PC-3 (cell line): ENCODE results near the gene AHDC1. TPM values are rescaled to one million over a fixed set of nuclear protein-coding genes. Genes with fewer than 3 reads are reported as not detected.
A peak's percentile ranks its signal among the peaks of the same experiment; 100 is the strongest.

Experiments used
- ATAC-seq: fragments of 200-7000 bp; cut with Tn5 transposase; 2 replicates; pipeline ENCODE4 v1.9.1; 2020; ENCODE audit warnings: mild to moderate bottlenecking, moderate library complexity
- BruUV-seq: library from RNA; stranded (reverse); fragments of 400-500 nt; replicated peaks from 2 replicates; lab custom pipeline; 2021; lab: Mats Ljungman, UMichigan
- CTCF ChIA-PET: fragments of 300-600 bp; sonication (Branson Sonifier 250); formaldehyde crosslinking; loops from one replicate; lab custom pipeline; 2022; ENCODE audit warnings: antibody characterized with exemption; lab: Charles Lee
- POLR2A ChIA-PET: fragments of 300-600 bp; sonication (Branson Sonifier 250); formaldehyde crosslinking; loops from one replicate; lab custom pipeline; 2022; ENCODE audit warnings: antibody characterized with exemption; ENCODE audit not compliant: unreplicated experiment; lab: Charles Lee
- DNase-seq: peaks from one replicate; pipeline ENCODE4 v3.0.0-alpha.2; 2015
- H2AFZ ChIP-seq: fragments of 300-600 bp; sonication (generic); 2 replicates; pipeline ENCODE4 v1.6.0; 2016; ENCODE audit warnings: antibody characterized with exemption, low read length
- H3F3A ChIP-seq: fragments of 300-600 bp; sonication (generic); one replicate; pipeline ENCODE4 v1.6.0; 2017; ENCODE audit warnings: antibody characterized with exemption, low read length, control low read depth, mild to moderate bottlenecking; ENCODE audit not compliant: unreplicated experiment
- H3K27ac ChIP-seq: fragments of 300-600 bp; sonication (generic); 2 replicates; pipeline ENCODE4 v1.5.1; 2016; ENCODE audit warnings: mild to moderate bottlenecking, low read length
- H3K27me3 ChIP-seq: fragments of 300-600 bp; sonication (generic); 2 replicates; pipeline ENCODE4 v1.6.1; 2016; ENCODE audit warnings: low read length, mixed read lengths
- H3K36me3 ChIP-seq: fragments of 300-600 bp; sonication (generic); 2 replicates; pipeline ENCODE4 v1.6.1; 2016; ENCODE audit warnings: low read depth, mixed run types, low read length, mixed read lengths
- H3K4me1 ChIP-seq: fragments of 300-600 bp; sonication (generic); 2 replicates; pipeline ENCODE4 v1.5.1; 2016; ENCODE audit warnings: low read length; ENCODE audit not compliant: insufficient read depth
- H3K4me2 ChIP-seq: fragments of 300-600 bp; sonication (generic); 2 replicates; pipeline ENCODE4 v1.6.0; 2016; ENCODE audit warnings: low read length
- H3K4me3 ChIP-seq: fragments of 300-600 bp; sonication (generic); 2 replicates; pipeline ENCODE4 v1.5.1; 2016; ENCODE audit warnings: mild to moderate bottlenecking, low read length, mixed read lengths
- H3K79me2 ChIP-seq: fragments of 300-600 bp; sonication (generic); 2 replicates; pipeline ENCODE4 v1.6.1; 2017; ENCODE audit warnings: low read length, mixed read lengths
- H3K9ac ChIP-seq: fragments of 300-600 bp; sonication (generic); 2 replicates; pipeline ENCODE4 v1.6.0; 2016; ENCODE audit warnings: mild to moderate bottlenecking, low read length
- H3K9me2 ChIP-seq: fragments of 300-600 bp; sonication (generic); replicated peaks from 2 replicates; pipeline ENCODE4 v1.6.1; 2016; ENCODE audit warnings: mixed run types, low read length, mixed read lengths
- H3K9me3 ChIP-seq: fragments of 300-600 bp; sonication (generic); 2 replicates; pipeline ENCODE4 v1.6.1; 2016; ENCODE audit warnings: low read length, mixed read lengths
- H4K20me1 ChIP-seq: fragments of 300-600 bp; sonication (generic); 2 replicates; pipeline ENCODE4 v1.6.1; 2016; ENCODE audit warnings: low read length, mixed read lengths
- EZH2 ChIP-seq: fragments of 300-600 bp; sonication (generic); IDR thresholded peaks from one replicate; pipeline ENCODE4 v1.6.1; 2017; ENCODE audit warnings: antibody characterized with exemption, mild to moderate bottlenecking, low read length; ENCODE audit not compliant: unreplicated experiment
- EZH2phosphoT487 ChIP-seq: fragments of 300-600 bp; sonication (generic); IDR thresholded peaks from 2 replicates; pipeline ENCODE4 v1.6.1; 2018; ENCODE audit warnings: mild to moderate bottlenecking, antibody characterized with exemption, low read length, borderline replicate concordance
- intact Hi-C: fragments of 100-400 bp; cut with micrococcal nuclease; formaldehyde crosslinking; loops from 2 replicates; pipeline ENCODE4 v1.9.0; 2023
- total RNA-seq: library from RNA; depleted of rRNA; stranded (reverse); fragments of >200 nt; gene quantifications from 2 replicates; pipeline ENCODE4 v1.2.3, GENCODE V29; 2014
- TF ChIP-seq, protein P1 (sequence below): fragments of 300-600 bp; sonication (generic); conservative IDR thresholded peaks from 2 replicates; pipeline ENCODE4 v1.5.1; 2017; ENCODE audit warnings: antibody characterized with exemption, low read depth, mild to moderate bottlenecking, low read length

Gene AHDC1
- total RNA-seq, 1 experiment from 2014 or later, result 15.2 TPM

DNA sequence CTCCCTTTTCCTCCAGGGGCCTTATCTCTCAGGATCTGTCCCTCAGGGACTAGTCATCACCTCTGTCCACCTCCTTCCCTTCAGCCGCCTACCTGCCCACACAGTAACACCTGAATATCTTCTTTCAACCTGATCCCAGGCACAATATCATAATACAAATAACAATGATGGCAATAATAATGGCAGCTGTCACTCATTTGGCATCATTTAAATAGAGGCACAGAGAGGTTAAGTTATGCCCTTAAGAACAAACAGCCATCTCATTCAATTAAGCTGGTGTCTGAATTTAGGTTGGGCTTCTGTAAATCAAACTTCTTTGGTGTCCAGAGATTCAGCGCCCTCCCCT lies 47.5 kb downstream of the AHDC1 start:
- no peak for TF ChIP-seq EZH2
- TF ChIP-seq, protein P1, sequence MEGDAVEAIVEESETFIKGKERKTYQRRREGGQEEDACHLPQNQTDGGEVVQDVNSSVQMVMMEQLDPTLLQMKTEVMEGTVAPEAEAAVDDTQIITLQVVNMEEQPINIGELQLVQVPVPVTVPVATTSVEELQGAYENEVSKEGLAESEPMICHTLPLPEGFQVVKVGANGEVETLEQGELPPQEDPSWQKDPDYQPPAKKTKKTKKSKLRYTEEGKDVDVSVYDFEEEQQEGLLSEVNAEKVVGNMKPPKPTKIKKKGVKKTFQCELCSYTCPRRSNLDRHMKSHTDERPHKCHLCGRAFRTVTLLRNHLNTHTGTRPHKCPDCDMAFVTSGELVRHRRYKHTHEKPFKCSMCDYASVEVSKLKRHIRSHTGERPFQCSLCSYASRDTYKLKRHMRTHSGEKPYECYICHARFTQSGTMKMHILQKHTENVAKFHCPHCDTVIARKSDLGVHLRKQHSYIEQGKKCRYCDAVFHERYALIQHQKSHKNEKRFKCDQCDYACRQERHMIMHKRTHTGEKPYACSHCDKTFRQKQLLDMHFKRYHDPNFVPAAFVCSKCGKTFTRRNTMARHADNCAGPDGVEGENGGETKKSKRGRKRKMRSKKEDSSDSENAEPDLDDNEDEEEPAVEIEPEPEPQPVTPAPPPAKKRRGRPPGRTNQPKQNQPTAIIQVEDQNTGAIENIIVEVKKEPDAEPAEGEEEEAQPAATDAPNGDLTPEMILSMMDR, result no peak
- no peak for TF ChIP-seq EZH2phosphoT487
- peaks cover 21% of the 10 kb centered on the region for H3K4me1 ChIP-seq
- H3K9ac ChIP-seq, result peak overlapping the region; percentile 6; the same call in 1 of the 2 replicates
- peaks cover 14% of the 10 kb centered on the region for H3K79me2 ChIP-seq
- H3K27ac ChIP-seq, result peak overlapping the region; percentile 14; the same call in 1 of the 2 replicates
- ChIA-PET POLR2A (interaction anchor here (1.0 kb wide), 1 partner anchor 16 kb away, joined by 8 read pairs; no protein-coding TSS in a partner anchor), CTCF (interaction anchor here (0.7 to 2.5 kb wide), 8 partner anchors 12 to 140 kb away, joined by 3 to 30 read pairs (median 11); partner anchors contain the start of gene AHDC1)
- H3K4me3 ChIP-seq, result no peak overlapping the region
- intact Hi-C loops, result loop anchor here (5.0 to 10.0 kb wide), 2 partner anchors 106 to 142 kb away; no protein-coding TSS in a partner anchor
- peak overlapping the region; percentile 22; the same call in 1 of the 2 replicates for H3K4me2 ChIP-seq
- H3F3A ChIP-seq, result peaks cover 3% of the 10 kb centered on the region
- H3K9me3 ChIP-seq, result no peaks in the 10 kb centered on the region
- H3K9me2 ChIP-seq, result no peaks in the 10 kb centered on the region
- no TSS peak for BruUV-seq
- H3K27me3 ChIP-seq, result no peaks in the 10 kb centered on the region
- ATAC-seq, result no peak
- DNase-seq, result no peak
- no peak overlapping the region for H2AFZ ChIP-seq
- no peaks in the 10 kb centered on the region for H4K20me1 ChIP-seq
- H3K36me3 ChIP-seq, result peaks cover 13% of the 10 kb centered on the region; the same call in 1 of the 2 replicates

DNA sequence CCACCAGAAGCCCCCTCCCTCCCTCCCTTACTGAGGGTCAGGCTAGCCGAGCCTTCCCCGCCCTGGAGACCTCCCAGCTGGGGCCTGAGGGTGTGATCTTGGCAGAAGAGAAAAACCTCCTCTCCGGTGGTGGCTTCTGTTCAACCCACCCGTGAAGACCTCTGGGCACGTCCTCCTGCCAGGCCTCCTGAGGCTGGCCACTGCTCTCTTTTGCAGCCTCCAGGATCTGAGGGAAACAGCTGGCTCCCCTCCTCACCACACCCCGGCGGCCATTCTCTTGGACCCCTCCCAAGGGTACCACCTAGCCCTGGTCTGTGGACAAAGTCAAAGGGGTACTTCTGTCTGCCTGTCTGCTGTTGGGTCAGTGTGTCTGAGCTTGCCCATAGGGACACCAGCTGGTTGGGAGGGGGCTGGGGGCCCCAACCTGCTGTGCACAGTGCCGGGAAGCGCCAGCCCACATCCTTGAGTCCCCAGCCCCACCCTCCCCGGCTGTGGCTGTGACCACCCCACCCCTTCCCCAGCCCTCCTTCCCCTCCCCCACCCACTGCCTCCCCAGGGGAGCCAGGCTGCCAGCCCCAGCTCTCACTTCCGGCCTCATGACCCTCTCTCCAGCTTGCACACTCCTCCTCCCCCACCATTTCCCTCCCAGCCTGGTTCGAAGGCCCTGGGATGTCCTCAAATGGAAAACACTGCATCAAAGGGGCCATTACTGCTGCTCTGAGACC lies 48.1 kb downstream of the AHDC1 start:
- Histone ChIP-seq H3K4me1 (peaks cover 21% of the 10 kb centered on the region), H3K27ac (peak overlapping the region; percentile 14; the same call in 1 of the 2 replicates), H3K4me2 (peak overlapping the region; percentile 22; the same call in 1 of the 2 replicates), H3K79me2 (peaks cover 10% of the 10 kb centered on the region), H2AFZ (no peak overlapping the region), H3K27me3 (no peaks in the 10 kb centered on the region), H3K9me3 (no peaks in the 10 kb centered on the region), H3K4me3 (no peak overlapping the region), H3K9me2 (no peaks in the 10 kb centered on the region), H4K20me1 (no peaks in the 10 kb centered on the region), H3K36me3 (peaks cover 19% of the 10 kb centered on the region; the same call in 1 of the 2 replicates), H3F3A (peaks cover 3% of the 10 kb centered on the region), H3K9ac (0 out of 2 replicates have a peak overlapping the region, but pooled peaks have one; percentile 6)
- ATAC-seq (no peak), DNase-seq (no peak)
- ChIA-PET CTCF (interaction anchor here (0.5 to 2.5 kb wide), 8 partner anchors 13 to 150 kb away, joined by 3 to 30 read pairs (median 11); partner anchors contain the start of gene AHDC1), POLR2A (no interaction called here)
- intact Hi-C loops, result loop anchor here (5.0 to 10.0 kb wide), 2 partner anchors 106 to 141 kb away; no protein-coding TSS in a partner anchor
- BruUV-seq, result no TSS peak
- no peak for TF ChIP-seq EZH2phosphoT487
- TF ChIP-seq, protein P1, result no peak
